HG03460 (cell line): ENCODE data around the gene TDRD6.
"Not testable (repeated sequence)": the region's sequence is repeated elsewhere in the genome, so short reads cannot be mapped to it uniquely, and the experiment has no call there.

ENCODE experiments used
- ATAC-seq: cut with Tn5 transposase; IDR thresholded peaks from one replicate; pipeline ENCODE4 v1.9.1; 2021; ENCODE audit not compliant: unreplicated experiment

Gene TDRD6

DNA sequence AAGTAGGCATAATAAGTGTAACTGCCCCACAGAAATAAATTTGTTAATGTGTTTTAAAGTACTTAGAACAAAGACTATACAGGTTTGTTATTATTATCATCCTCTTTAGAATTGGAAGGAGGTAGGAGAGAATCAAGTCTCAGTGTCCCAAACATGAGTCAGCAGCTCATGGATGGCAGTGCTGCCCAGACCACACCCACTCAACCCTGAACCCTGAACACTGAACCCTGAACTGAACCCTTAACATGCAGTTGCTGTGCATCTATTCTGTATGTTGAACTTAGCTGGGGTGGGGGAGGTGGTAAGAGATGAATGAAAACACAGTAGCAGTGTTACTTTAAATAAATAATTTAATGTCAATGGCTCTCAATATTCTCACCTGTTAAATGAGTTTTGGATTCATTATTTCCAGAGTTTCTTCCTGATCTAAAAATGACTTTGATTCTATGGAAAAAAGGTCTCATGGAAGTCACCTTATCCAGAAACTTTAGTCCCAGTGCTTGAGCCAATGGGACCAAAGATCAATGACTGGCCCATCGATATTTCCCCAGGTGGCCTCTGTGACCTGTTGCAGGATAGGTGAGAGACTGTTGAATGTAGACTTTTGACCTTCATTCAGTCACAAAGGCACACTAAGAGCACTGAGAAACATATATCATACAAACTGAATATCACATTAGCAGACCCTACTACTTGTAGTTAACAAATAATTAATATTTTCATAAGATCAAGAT lies 55.9 kb downstream of the TDRD6 start:
- no peak for ATAC-seq

DNA sequence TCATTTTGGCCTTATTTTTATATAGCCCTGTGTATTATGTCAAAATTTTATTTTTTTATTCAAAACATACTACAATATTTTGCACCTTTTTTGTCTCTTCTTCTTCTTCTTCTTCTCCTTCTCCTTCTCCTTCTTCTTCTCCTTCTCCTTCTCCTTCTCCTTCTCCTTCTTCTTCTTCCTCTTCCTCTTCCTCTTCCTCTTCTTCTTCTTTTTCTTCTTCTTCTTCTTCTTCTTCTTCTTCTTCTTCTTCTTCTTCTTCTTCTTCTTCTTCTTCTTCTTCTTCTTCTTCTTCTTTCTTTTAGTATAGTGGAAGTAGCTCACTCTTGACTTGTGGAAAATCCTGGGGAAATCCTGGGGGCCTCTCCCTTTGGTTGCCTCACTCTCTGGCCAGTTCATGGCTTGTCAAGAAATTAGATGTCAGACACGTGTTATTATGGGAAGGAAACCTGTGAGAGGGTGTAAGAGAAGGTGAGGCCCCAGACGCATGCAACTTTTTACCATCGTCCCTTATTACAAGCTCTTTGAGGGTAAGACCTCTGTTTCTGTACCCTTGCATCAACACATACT lies 56.6 kb downstream of the TDRD6 start:
- not testable (repeated sequence) for ATAC-seq

DNA sequence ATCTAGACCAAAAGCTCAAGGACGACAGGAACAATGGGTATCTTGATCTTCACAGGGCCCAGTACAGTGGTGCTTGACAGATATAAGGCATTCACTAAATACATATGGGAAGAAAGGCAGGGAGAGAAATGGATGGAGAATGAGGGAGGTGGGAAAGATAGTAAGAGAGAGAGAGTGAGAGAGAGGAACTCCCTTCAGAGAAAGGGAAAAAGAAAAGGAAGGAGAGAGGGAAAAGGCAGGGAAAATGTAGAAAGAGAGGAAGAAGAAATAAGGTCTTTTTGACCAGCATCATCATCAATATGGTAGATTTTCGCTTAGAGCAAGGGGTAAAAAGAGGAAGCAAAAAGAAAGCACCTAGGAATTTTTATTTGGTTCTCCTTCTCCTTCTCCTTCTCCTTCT lies 58.3 kb downstream of the TDRD6 start:
- ATAC-seq = no peak

DNA sequence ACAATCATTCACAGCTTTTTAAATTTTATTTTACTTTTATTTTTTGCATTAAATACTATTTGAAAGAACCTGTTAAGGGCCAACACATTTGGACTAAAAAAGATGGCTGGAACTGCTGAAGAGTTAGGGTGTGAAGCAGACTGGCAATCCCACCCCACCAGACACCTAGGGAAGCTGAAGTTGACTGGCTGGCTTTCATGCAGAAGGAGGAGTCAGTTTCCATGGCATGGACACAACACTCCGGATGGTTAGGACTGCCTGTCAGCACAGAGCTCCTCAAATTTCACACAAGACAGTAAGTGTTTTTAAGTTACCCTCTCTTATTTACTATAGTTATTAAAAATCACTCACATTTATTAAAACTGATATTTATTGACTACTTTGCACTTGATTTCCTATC lies 59.0 kb downstream of the TDRD6 start, which contains the start of gene ANKRD66:
Gene ANKRD66, plus strand, starts transcription at position 238 of the 400 bp plus-strand sequence. CDS start 5,016 bp downstream, outside the sequence.
- ATAC-seq = no peak

DNA sequence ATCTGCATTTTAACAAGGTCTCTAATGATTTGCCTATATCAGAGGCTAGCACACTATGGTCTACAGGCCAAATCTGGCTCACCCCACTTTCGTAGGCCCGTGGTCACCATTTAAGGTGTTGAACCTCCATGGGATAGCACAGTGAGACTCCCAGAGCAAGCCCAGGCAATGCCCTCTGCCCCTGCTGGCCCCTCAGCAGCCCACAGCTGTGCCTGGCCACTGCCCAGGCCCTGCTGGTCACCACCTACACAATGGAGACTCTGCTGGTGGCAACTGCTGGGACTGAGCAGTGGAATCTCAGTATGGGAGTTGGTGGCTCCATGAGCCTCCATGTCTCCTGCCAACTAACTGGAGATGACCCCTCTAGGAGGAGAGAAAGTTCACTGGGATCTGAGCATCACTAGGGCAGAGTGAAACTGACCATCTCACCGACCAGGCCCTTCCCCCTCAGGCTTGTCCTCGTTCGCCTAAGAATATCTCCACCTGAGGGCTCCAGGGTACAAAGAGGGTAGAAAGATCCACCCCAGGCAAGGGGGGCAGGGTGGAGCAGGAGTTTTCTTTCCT lies 61.3 kb downstream of the TDRD6 start:
- ATAC-seq = no peak

DNA sequence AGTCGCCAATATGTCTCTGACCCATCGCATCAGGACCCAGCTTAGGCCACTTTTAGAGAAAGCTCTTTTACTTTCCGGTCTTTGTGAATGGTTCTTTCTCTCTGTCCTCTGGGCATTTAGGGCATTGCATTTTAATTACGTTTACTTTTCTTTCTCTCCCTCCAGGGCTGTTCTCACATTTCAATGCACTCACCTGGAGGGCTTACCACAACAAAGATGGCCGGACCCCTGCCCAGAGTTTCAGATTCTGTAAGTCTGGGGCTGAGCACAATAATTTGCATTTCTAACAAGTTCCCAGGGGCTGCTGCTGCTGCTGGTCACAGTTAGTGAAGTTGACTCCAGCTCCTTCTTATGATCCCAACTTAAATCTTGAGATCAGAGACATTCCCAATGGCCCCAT lies 62.0 kb downstream of the TDRD6 start:
- no peak for ATAC-seq

DNA sequence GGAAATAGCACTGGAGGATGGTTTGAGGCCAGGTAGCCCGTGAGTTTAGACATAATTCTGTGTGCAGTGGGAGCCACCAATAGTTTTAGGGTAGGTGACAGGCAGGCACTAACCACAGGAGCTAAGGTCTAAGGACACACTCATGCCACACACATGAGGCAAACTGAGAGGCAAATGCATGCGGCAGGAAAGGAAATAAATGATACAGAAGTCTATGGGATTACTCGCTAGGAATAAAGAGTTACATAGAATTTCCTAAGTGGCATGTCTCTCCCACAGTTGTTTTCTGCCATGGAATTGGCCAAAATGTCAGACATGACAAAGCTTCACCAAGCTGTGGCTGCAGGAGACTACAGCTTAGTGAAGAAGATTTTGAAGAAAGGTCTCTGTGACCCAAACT lies 64.0 kb downstream of the TDRD6 start:
- ATAC-seq = no peak
